Spleen (tissue), 7 donors: ENCODE data around the gene ZNF638.

Source experiments
- CTCF ChIP-seq, 11 experiments: fragments of 200-600 bp in 7 of 11; fragments of 450-650 bp in 4 of 11; sonication (generic) in 4 of 11; IDR thresholded peaks in 8 of 11; conservative IDR thresholded peaks in 3 of 11; 1 replicate in 7 of 11; 2 replicates in 4 of 11; pipeline versions ENCODE4 v1.4.0 to v1.8.0; 2016 to 2021; ENCODE audit warnings: antibody characterized with exemption in 11 of 11, inconsistent platforms in 4 of 11, mild to moderate bottlenecking in 1 of 11
- POLR2A ChIP-seq, 3 donors: fragments of 450-650 bp; IDR thresholded peaks; one replicate each; pipeline ENCODE4 v1.5.1; 2017; ENCODE audit warnings: antibody characterized with exemption in 3 of 3, mild to moderate bottlenecking in 1 of 3
- POLR2AphosphoS5 ChIP-seq, 3 donors: sonication (generic); formaldehyde crosslinking; IDR thresholded peaks; one replicate each; pipeline ENCODE4 v1.5.1; 2017; ENCODE audit warnings: antibody characterized with exemption in 3 of 3
- donor health status: DM: no; HTN: no; CAD: no; lungs with moderate emphysema.
- donor health status: DM: no; HTN: no; CAD: no.
- donor health status: DM: no; HTN: no; CAD: no.

GRCh38 chr2:71330155-71330554 lies 1.4 kb upstream of the ZNF638 start:
- TF ChIP-seq CTCF (IDR thresholded peaks at IDR 0.05 in 8 of 11, conservative IDR thresholded peaks at IDR 0.05 in 3 of 11) (no peak), POLR2A (IDR thresholded peaks at IDR 0.05) (no peak), POLR2AphosphoS5 (IDR thresholded peaks at IDR 0.05) (no peak)
